GM19324 (cell line): Measurements from ENCODE around the gene SRGAP1.

Experiments used
- ATAC-seq: cut with Tn5 transposase; IDR thresholded peaks from one replicate; pipeline ENCODE4 v1.9.1; 2021; ENCODE audit warnings: mild to moderate bottlenecking, moderate library complexity; ENCODE audit not compliant: unreplicated experiment, low FRiP score

Gene SRGAP1

DNA sequence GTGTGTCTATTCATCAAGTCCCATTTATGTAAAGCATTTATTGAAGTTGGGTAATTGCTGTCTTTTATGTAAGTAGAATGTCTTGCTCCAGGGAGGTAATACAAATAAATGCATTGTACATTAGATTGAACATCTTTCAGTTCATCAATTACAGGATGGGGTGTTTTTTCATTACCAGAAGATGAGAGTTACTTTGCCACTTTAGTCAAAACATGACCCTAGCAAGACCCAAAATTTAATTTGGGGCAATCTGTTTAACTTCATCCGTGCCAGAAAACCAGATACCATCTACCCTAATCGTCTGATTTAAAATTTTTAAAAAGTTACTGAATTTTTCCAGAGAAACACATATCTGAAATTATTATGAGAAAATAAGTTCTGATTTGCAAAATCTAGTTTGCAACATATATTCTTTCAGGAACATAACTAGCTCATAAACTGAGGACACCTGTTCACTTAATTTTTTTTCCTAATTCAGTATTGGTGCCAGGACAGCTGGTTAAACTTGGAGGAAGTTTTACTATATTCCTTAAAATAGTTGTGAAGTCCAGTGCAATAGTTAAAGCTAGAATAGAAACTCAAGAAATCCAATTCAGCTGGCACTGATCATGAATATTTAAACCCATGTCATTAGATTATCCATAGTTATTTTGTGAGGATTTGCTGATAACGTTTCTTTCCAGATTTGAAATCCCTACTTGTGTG is 114.5 kb downstream of the SRGAP1 start:
- ATAC-seq, result no peak

GRCh38 chr12:63961048-63961447 is 116.5 kb downstream of the SRGAP1 start:
- ATAC-seq, result no peak

DNA sequence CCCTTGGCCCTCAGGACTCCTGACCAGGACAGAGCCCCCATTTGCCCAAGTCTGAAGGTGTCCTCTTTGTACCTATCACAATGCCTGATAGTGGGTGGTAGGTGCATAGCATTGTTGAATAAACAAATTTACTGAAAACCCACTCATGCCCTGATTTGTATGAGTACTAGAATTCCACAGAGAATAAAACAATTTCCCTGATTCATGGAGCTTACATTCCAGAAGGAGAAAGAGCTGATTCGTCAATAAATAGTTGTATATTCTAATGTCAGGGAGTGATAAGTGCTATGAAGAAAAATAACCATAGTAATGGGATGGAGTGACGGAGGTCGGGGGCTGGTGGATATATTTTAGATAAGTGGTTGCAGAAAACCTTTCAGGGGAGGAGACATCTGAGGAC is 117.0 kb downstream of the SRGAP1 start:
- no peak for ATAC-seq

GRCh38 chr12:63963868-63964267 is 119.4 kb downstream of the SRGAP1 start:
- ATAC-seq, result no peak

DNA sequence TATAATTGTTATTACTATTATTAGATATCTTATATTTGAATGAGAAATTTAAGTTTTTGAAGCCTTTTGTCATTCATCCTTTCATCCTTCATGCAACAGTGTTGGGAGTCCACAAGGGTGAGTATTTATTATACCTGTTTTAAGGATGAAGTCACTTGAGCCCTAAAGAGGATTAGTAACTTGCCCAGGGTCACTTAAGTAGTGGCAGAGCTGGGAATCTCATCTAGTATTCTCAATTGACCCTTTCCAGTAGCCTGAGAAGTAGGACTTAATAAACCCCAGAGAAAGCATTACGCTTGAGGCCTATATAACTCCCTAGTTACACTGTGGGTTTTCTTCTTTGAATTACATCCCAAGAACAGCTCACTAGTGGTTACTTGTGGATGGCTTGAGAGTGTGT is 119.8 kb downstream of the SRGAP1 start:
- no peak for ATAC-seq

GRCh38 chr12:63965936-63966605 is 121.6 kb downstream of the SRGAP1 start:
- no peak for ATAC-seq

DNA sequence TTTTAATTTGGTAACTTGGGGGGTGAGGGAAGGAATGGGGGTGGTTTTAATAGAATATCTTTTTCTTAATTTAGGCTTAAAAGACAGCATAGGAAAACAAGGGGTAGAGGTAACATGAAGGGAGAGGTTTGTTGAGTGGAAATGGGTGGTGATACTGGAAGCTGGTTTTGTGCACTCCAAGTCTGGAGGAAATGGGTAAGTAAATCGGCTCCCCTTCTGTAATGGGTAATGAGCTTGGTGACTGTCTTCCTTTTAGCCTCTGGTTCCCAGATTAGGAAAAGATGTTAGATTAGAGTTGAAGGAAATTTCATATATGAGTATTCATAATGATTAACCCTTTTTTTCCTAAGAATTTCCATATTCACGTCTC is 122.1 kb downstream of the SRGAP1 start:
- ATAC-seq, result no peak

DNA sequence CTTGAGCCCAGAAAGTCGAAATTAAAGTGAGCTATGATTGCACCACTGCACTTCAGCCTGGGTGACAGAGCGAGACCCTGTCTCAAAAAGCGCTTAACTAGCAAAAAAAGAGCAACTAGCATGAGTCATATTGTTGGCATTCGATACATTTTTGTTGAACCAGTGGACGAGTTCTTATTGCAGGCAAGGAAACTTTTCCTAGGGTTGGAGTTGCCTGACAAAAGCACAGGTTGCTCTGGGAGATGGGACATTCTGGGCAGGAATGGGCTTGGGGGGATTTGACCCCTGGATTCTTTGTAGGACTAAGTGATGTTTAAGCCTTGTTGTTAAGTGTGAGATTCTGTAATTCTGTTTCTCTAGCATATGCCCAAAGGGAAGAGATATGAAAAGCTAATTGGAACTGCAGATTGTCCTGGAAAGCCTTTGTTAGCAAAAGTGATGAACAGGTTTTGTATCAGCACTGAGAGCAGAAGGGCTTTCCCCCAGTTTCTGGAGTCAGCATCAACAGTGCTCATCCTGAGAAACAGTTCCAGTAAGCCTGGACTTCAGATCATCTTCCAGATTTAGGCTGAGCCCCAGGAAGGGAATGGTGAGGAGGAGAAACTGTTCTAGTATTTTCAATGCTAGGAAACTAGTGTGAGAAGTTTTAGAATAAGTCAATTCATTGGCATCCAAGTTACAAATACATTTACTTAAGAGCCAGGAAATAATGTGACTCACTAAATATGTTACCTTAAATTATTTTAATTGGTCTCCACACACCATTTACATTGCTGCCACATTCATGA is 123.1 kb downstream of the SRGAP1 start:
- ATAC-seq, result no peak

DNA sequence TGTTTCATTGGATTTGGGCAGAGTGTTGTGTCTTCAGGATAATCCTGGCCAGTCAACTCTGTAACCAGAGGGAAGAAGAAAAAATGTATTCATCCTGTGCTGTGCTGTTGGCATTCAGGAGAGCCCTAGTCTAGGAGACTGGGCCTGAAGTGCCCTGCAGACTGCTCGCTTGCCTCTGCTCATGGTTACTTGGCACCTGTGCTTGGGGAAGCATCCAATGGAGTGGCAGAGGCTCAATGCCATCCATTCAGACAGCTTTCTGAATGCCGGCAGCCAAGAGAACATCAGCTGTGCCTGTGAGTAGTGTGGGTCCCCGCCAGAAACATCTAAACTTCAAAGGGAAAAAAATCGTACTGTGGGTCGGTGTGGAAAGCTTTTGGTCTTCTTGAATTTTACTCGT is 124.2 kb downstream of the SRGAP1 start:
- ATAC-seq, result no peak

- ATAC-seq, result no peak
These were observed 132.4 kb downstream of the SRGAP1 start for GRCh38 chr12:63976902-63977395.

GRCh38 chr12:63977441-63977840 is 132.9 kb downstream of the SRGAP1 start:
- no peak for ATAC-seq

DNA sequence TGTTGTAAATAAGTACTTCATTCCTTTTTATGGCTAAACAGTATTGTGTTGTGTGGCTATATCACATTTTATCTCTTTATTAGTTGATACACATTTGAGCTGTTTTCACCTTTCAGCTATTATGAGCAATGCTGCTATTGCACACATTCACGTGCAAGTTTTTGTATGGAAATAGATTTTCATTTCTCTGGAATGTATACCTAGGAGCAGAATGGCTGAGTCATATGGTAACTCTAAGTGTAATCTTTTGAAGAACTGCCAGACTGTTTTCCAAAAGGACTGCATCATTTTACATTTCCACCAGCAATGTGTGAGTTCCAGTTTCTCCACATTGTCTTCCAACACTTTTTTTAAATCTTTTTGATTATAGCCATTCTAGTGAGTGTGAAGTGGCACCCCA is 134.0 kb downstream of the SRGAP1 start:
- no peak for ATAC-seq

DNA sequence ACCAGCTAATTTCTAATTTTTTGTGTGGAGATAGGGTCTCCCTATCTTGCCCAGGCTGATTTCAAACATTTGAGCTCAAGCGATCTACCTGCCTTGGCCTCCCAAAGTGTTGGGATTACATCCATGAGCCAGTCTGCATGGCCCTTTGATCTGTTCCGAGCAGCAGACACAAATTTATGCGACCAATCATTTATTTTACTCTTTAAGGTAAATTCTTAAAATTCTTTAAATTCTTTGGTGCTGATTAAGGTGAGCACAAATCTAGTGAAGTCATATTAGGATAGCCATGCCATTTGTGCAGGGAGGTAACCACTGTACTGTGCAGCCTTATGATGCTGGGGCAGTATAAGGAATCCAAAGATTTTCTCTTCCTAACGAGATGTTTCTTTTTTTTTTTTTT is 135.7 kb downstream of the SRGAP1 start:
- ATAC-seq, result no peak

DNA sequence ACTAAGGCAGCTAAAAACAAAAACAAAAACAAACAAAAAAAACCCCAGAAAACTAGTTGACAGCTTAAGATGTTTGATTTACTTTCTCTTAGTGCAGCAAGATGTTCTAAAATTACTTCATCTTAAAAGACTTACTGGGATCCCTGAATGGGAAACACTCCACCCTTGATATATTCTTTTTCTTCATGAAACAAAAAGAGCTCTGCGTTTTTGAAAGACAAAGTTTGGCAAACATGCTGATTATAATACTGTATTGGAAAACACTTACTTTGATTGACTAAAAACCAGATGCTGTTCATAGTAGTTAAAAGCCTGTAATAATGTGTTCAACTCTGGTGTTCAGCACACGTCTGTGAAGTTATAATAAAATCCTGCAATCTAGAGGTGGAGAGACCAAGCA is 136.8 kb downstream of the SRGAP1 start:
- no peak for ATAC-seq

GRCh38 chr12:63982604-63983295 is 138.2 kb downstream of the SRGAP1 start:
- ATAC-seq, result no peak

GRCh38 chr12:63985456-63985855 is 141.0 kb downstream of the SRGAP1 start:
- ATAC-seq, result no peak

DNA sequence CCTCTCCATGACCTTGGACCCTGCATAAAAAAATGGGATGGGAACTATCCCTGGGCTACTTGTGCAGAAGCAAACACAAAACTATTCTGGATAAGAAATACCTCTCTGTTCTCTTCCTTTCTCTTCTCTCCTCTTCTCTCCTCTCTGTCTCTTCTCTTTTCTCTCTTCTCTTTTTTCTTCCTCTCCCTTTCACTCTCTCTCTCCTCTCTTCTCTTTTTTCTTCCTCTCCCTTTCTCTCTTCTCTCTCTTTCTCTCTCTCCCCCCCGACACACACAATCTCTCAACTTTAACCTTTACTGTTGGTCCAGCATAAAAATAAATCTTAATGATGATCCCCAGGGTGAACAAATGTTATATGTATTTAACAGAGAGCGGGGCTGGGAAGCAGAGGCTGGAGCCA is 141.4 kb downstream of the SRGAP1 start:
- ATAC-seq, result no peak

DNA sequence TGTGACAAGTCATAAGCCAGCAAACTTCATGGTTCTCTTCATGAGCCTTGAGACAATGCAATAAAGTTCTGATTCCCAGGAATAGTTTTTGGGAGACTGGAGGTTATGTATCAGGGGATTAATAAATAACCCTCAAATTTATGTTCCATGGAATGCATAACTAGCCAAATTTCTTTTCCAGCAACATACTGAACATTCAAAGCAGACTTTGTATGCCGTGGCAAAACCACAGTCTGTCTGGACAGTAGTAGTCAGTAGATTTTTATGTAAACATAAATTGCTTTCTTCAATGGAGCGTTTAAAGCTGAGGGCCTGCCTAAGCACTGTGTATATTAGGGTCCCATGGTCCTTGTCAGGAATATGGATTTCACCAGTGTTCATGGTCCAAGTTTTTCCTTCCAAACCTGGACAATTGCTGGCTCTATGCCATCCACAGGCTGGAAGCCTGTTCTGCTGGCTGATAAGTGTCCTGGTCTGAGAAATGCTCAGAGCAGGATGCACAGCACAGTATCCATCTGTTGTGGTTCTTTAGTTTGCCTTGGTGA is 144.9 kb downstream of the SRGAP1 start:
- ATAC-seq, result no peak

- no peak for ATAC-seq
These were observed 146.5 kb downstream of the SRGAP1 start for GRCh38 chr12:63990828-63991547.

DNA sequence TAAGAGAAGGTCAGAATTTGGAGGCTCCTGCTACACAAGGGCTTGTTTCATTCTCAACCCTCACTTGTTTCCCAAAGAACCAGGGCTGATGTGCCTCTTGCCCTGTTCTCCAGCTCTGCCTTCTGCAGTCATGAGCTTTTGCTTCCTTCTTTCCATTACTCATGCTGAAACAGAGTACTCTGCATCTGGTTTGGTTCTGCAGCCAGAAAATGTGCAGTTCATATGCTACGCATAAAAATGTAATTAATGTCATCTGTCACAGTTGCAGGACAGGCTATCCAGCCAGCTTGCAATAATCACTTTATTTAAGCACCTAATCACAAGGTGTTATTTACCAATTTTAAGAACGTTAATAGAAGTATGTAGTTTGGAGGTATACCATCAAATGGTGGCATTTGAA is 150.2 kb downstream of the SRGAP1 start:
- no peak for ATAC-seq
